Psoas muscle (tissue), 8 donors: ENCODE data around the gene PRH1. TPM values are rescaled to one million over a fixed set of nuclear protein-coding genes. Genes with fewer than 3 reads are reported as not detected.

ENCODE experiments used
- ATAC-seq, 4 donors: fragments of 200-7000 bp; cut with Tn5 transposase; one replicate each; pipeline ENCODE4 v1.9.1; 2020; ENCODE audit warnings: moderate library complexity in 3 of 4, mild to moderate bottlenecking in 2 of 4
- DNase-seq, 2 donors: peaks; one replicate each; pipeline ENCODE4 v3.0.0-alpha.2; 2020
- H3K27ac ChIP-seq: fragments of 200-600 bp; one replicate; pipeline ENCODE4 v1.8.0; 2022
- H3K27me3 ChIP-seq, 3 donors: fragments of 200-600 bp in 1 of 3; one replicate each; pipeline versions ENCODE4 v1.6.1 to v1.8.0; 2013 to 2022; ENCODE audit warnings: low read length in 2 of 3, mild to moderate bottlenecking in 2 of 3, moderate library complexity in 1 of 3; ENCODE audit not compliant: insufficient read depth in 3 of 3
- H3K36me3 ChIP-seq, 2 donors: fragments of 200-600 bp in 1 of 2; one replicate each; pipeline versions ENCODE4 v1.6.1 to v1.8.0; 2013 to 2022; ENCODE audit warnings: low read depth in 1 of 2, mild to moderate bottlenecking in 1 of 2, moderate library complexity in 1 of 2; ENCODE audit not compliant: insufficient read depth in 1 of 2
- H3K4me1 ChIP-seq: fragments of 200-600 bp; one replicate; pipeline ENCODE4 v1.8.0; 2022
- H3K4me3 ChIP-seq: fragments of 200-600 bp; one replicate; pipeline ENCODE4 v1.8.0; 2022; ENCODE audit warnings: mild to moderate bottlenecking
- H3K9me3 ChIP-seq: fragments of 200-600 bp; one replicate; pipeline ENCODE4 v1.8.0; 2022
- CTCF ChIP-seq: fragments of 200-600 bp; IDR thresholded peaks from one replicate; pipeline ENCODE4 v1.8.0; 2022; ENCODE audit warnings: antibody characterized with exemption
- WGBS, 3 donors: extraction: QIAGEN DNeasy Blood & Tissue Kit; methylation state at CpG; one replicate each; pipeline versions ENCODE4 v1.1.6 to v1.1.7; 2013; 5-methylcytosine and 5-hydroxymethylcytosine counted together
- intact Hi-C, 2 donors: fragments of 100-400 bp; cut with DNase I; formaldehyde crosslinking; loops; one replicate each; pipeline versions ENCODE4 v1.11.0 to v1.14.2; 2022
- polyA plus RNA-seq, 3 donors: library from polyadenylated mRNA; stranded (reverse); fragments of 200-250 nt; gene quantifications; one replicate each; pipeline ENCODE4 v1.2.3, GENCODE V29; 2013
- total RNA-seq, 4 donors: library from RNA; stranded (reverse); fragmentation: NEBNext Ultra II Directional in 2 of 4; extraction: Animal tissue kit (Norgen Biotek cat#: 25700) in 2 of 4; gene quantifications; one replicate each; pipeline versions ENCODE4 v1.2.1 to v1.2.4, GENCODE V29; 2021 to 2023
- donor health status: healthy with polysubstance abuse.
- donor health status: DM: no; HTN: no; CAD: no; lungs with moderate emphysema.
- donor health status: Bipolar disorder and iron deficiency.
- donor health status: healthy.
- donor health status: DM: yes; HTN: yes; CAD: no.
- donor health status: DM: no; HTN: no; CAD: no.
- donor health status: DM: no; HTN: no; CAD: no.
- donor health status: DM: yes; HTN: yes; CAD: no.

Gene PRH1
- total and polyA plus RNA-seq, 7 donors, result 0.59 to 6.1 (median 3.0) TPM

GRCh38 chr12:10842862-10843261, 41.2 kb downstream of the PRH1 start:
- ATAC-seq, result no peak
- Histone ChIP-seq H3K9me3 (no peaks in the 10 kb centered on the region), H3K36me3 (peaks cover 0 to 21% of the 10 kb centered on the region in 2 donors), H3K4me1 (no peaks in the 10 kb centered on the region), H3K27me3 (no peaks in the 10 kb centered on the region), H3K4me3 (no peak overlapping the region), H3K27ac (no peak overlapping the region)
- no peak for TF ChIP-seq CTCF
- DNase-seq, result no peak
- intact Hi-C loops, result no loop called here
- WGBS, 3 donors, result 94 to 100% (median 97%) methylated on average over 2 of the region's 2 CpGs

GRCh38 chr12:10838461-10838860, 45.6 kb downstream of the PRH1 start:
- no peak for ATAC-seq
- Histone ChIP-seq H3K4me3 (no peak overlapping the region), H3K27me3 (no peaks in the 10 kb centered on the region), H3K9me3 (no peaks in the 10 kb centered on the region), H3K36me3 (no peaks in the 10 kb centered on the region), H3K4me1 (no peaks in the 10 kb centered on the region), H3K27ac (no peak overlapping the region)
- 86 to 90% (median 88%) methylated on average over 3 of the region's 3 CpGs for WGBS, 3 donors
- intact Hi-C loops, result no loop called here
- no peak for TF ChIP-seq CTCF
- no peak for DNase-seq

Other genes starting within 250 kb of the PRH1 start
- gene STYK1, start 210.2 kb downstream of the PRH1 start, total RNA-seq, result under 1 TPM in 3 of 4 donors, not detected in 1; 0.06 to 0.18 (median 0.09) TPM
- gene STYK1, start 210.2 kb downstream of the PRH1 start, polyA plus RNA-seq, result under 1 TPM in 2 of 3 donors, not detected in 1; 0.03 to 0.29 TPM
- 1,000 to 10,000 TPM; 3,022 to 5,174 (median 4,517) TPM for gene YBX3, start 160.9 kb downstream of the PRH1 start, total RNA-seq
- 1,000 to 10,000 TPM; 2,735 to 6,125 (median 4,885) TPM for gene YBX3, start 160.9 kb downstream of the PRH1 start, polyA plus RNA-seq
- not detected for gene TAS2R7, start 81.6 kb downstream of the PRH1 start, total RNA-seq
- gene TAS2R7, start 81.6 kb downstream of the PRH1 start, polyA plus RNA-seq, result not detected
- gene TAS2R8, start 77.0 kb downstream of the PRH1 start, total RNA-seq, result not detected
- gene TAS2R8, start 77.0 kb downstream of the PRH1 start, polyA plus RNA-seq, result not detected
- gene TAS2R9, start 74.1 kb downstream of the PRH1 start, total RNA-seq, result not detected
- gene TAS2R9, start 74.1 kb downstream of the PRH1 start, polyA plus RNA-seq, result not detected
- gene TAS2R10, start 57.9 kb downstream of the PRH1 start, total RNA-seq, result not detected
- under 1 TPM in 2 of 3 donors, not detected in 1; 0.04 to 0.17 TPM for gene TAS2R10, start 57.9 kb downstream of the PRH1 start, polyA plus RNA-seq
- 1 to 10 TPM; 1.0 to 3.9 (median 2.7) TPM for gene PRR4, start 34.8 kb downstream of the PRH1 start, total RNA-seq
- 10 to 100 TPM in 1 of 3 donors, 1 to 10 TPM in 2; 2.6 to 11.7 (median 4.3) TPM for gene PRR4, start 34.8 kb downstream of the PRH1 start, polyA plus RNA-seq
- under 1 TPM in 3 of 4 donors, not detected in 1; 0.13 to 0.36 (median 0.28) TPM for gene TAS2R13, start 25.3 kb upstream of the PRH1 start, total RNA-seq
- gene TAS2R13, start 25.3 kb upstream of the PRH1 start, polyA plus RNA-seq, result under 1 TPM in 1 of 3 donors, not detected in 2; 0.08 TPM
- not detected for gene PRH2, start 45.0 kb upstream of the PRH1 start, total RNA-seq
- not detected for gene PRH2, start 45.0 kb upstream of the PRH1 start, polyA plus RNA-seq
- under 1 TPM; 0.30 to 0.68 (median 0.59) TPM for gene TAS2R14, start 55.0 kb upstream of the PRH1 start, total RNA-seq
- under 1 TPM; 0.18 to 0.85 (median 0.66) TPM for gene TAS2R14, start 55.0 kb upstream of the PRH1 start, polyA plus RNA-seq
- gene TAS2R50, start 102.7 kb upstream of the PRH1 start, total RNA-seq, result under 1 TPM in 3 of 4 donors, not detected in 1; 0.29 to 0.99 (median 0.39) TPM
- gene TAS2R50, start 102.7 kb upstream of the PRH1 start, polyA plus RNA-seq, result under 1 TPM in 1 of 3 donors, not detected in 2; 0.14 TPM
- gene TAS2R20, start 114.0 kb upstream of the PRH1 start, total RNA-seq, result under 1 TPM; 0.21 to 0.42 (median 0.25) TPM
- under 1 TPM in 2 of 3 donors, not detected in 1; 0.10 to 0.20 TPM for gene TAS2R20, start 114.0 kb upstream of the PRH1 start, polyA plus RNA-seq
- under 1 TPM; 0.34 to 0.86 (median 0.66) TPM for gene TAS2R19, start 138.4 kb upstream of the PRH1 start, total RNA-seq
- under 1 TPM; 0.08 to 0.21 (median 0.18) TPM for gene TAS2R19, start 138.4 kb upstream of the PRH1 start, polyA plus RNA-seq
- gene TAS2R31, start 147.2 kb upstream of the PRH1 start, total RNA-seq, result under 1 TPM; 0.34 to 0.81 (median 0.47) TPM
- gene TAS2R31, start 147.2 kb upstream of the PRH1 start, polyA plus RNA-seq, result under 1 TPM; 0.13 to 0.18 (median 0.15) TPM
- under 1 TPM in 3 of 4 donors, not detected in 1; 0.23 to 0.51 (median 0.24) TPM for gene TAS2R46, start 178.0 kb upstream of the PRH1 start, total RNA-seq
- gene TAS2R46, start 178.0 kb upstream of the PRH1 start, polyA plus RNA-seq, result under 1 TPM in 1 of 3 donors, not detected in 2; 0.04 TPM
- under 1 TPM in 1 of 4 donors, not detected in 3; 0.36 TPM for gene TAS2R43, start 208.1 kb upstream of the PRH1 start, total RNA-seq
- under 1 TPM in 1 of 3 donors, not detected in 2; 0.09 TPM for gene TAS2R43, start 208.1 kb upstream of the PRH1 start, polyA plus RNA-seq